ENCODE data around the gene SHB.

The SHB gene

GRCh38 chr9:38079461-38080031 lies 10.5 kb upstream of the SHB start:
- DNase-seq (ENCODE audit: low spot score) (peak; percentile 3), ATAC-seq (ENCODE audit: low read depth) (no peak)
- no peak overlapping the region for H3K27ac ChIP-seq (ENCODE audit: poor library complexity, severe bottlenecking)
- no peaks in the 10 kb centered on the region for H3K36me3 ChIP-seq (ENCODE audit: low read depth)
- no peaks in the 10 kb centered on the region for H3K27me3 ChIP-seq (ENCODE audit: insufficient read depth, poor library complexity, severe bottlenecking)
- no peaks in the 10 kb centered on the region for H3K9me3 ChIP-seq (ENCODE audit: severe bottlenecking)
- H3K4me1 ChIP-seq (ENCODE audit: insufficient read depth, poor library complexity, severe bottlenecking), result peaks cover 4% of the 10 kb centered on the region
- TF ChIP-seq CTCF (IDR thresholded peaks at IDR 0.05; ENCODE audit: poor library complexity, severe bottlenecking), result no peak
- H3K4me3 ChIP-seq (ENCODE audit: severe bottlenecking), result no peak overlapping the region

- peak; percentile 47 for DNase-seq (ENCODE audit: low spot score)
- peaks cover 16% of the 10 kb centered on the region for H3K4me1 ChIP-seq (ENCODE audit: insufficient read depth, poor library complexity, severe bottlenecking)
- ATAC-seq (ENCODE audit: low read depth), result no peak
Observed at GRCh38 chr9:38075272-38075671, 6.2 kb upstream of the SHB start.

GRCh38 chr9:38074441-38074961 lies 5.5 kb upstream of the SHB start:
- DNase-seq (ENCODE audit: low spot score), result peak; percentile 2
- Histone ChIP-seq H3K9me3 (ENCODE audit: severe bottlenecking) (no peaks in the 10 kb centered on the region), H3K4me1 (ENCODE audit: insufficient read depth, poor library complexity, severe bottlenecking) (peaks cover 20% of the 10 kb centered on the region), H3K36me3 (ENCODE audit: low read depth) (no peaks in the 10 kb centered on the region), H3K4me3 (ENCODE audit: severe bottlenecking) (no peak overlapping the region), H3K27ac (ENCODE audit: poor library complexity, severe bottlenecking) (peak overlapping the region; percentile 54), H3K27me3 (ENCODE audit: insufficient read depth, poor library complexity, severe bottlenecking) (no peaks in the 10 kb centered on the region)
- ATAC-seq (ENCODE audit: low read depth), result no peak
- no peak for TF ChIP-seq CTCF (IDR thresholded peaks at IDR 0.05; ENCODE audit: poor library complexity, severe bottlenecking)

More at GRCh38 chr9:38075272-38075671, 6.2 kb upstream of the SHB start:
- Histone ChIP-seq H3K36me3 (ENCODE audit: low read depth) (no peaks in the 10 kb centered on the region), H3K9me3 (ENCODE audit: severe bottlenecking) (no peaks in the 10 kb centered on the region), H3K27ac (ENCODE audit: poor library complexity, severe bottlenecking) (no peak overlapping the region), H3K4me3 (ENCODE audit: severe bottlenecking) (no peak overlapping the region), H3K27me3 (ENCODE audit: insufficient read depth, poor library complexity, severe bottlenecking) (no peaks in the 10 kb centered on the region)
- no peak for TF ChIP-seq CTCF (IDR thresholded peaks at IDR 0.05; ENCODE audit: poor library complexity, severe bottlenecking)

GRCh38 chr9:38073882-38074281 lies 4.9 kb upstream of the SHB start:
- Histone ChIP-seq H3K4me1 (ENCODE audit: insufficient read depth, poor library complexity, severe bottlenecking) (peaks cover 20% of the 10 kb centered on the region), H3K4me3 (ENCODE audit: severe bottlenecking) (no peak overlapping the region), H3K36me3 (ENCODE audit: low read depth) (no peaks in the 10 kb centered on the region), H3K9me3 (ENCODE audit: severe bottlenecking) (no peaks in the 10 kb centered on the region), H3K27ac (ENCODE audit: poor library complexity, severe bottlenecking) (peak overlapping the region; percentile 54), H3K27me3 (ENCODE audit: insufficient read depth, poor library complexity, severe bottlenecking) (no peaks in the 10 kb centered on the region)
- peak; percentile 15 for DNase-seq (ENCODE audit: low spot score)
- TF ChIP-seq CTCF (IDR thresholded peaks at IDR 0.05; ENCODE audit: poor library complexity, severe bottlenecking), result no peak
- ATAC-seq (ENCODE audit: low read depth), result 0 out of 3 replicates have a peak, but pooled peaks have one; percentile 21

- ATAC-seq (ENCODE audit: low read depth), result no peak
- no peaks in the 10 kb centered on the region for H3K27me3 ChIP-seq (ENCODE audit: insufficient read depth, poor library complexity, severe bottlenecking)
- no peak for DNase-seq (ENCODE audit: low spot score)
- TF ChIP-seq CTCF (IDR thresholded peaks at IDR 0.05; ENCODE audit: poor library complexity, severe bottlenecking), result no peak
- H3K9me3 ChIP-seq (ENCODE audit: severe bottlenecking), result no peaks in the 10 kb centered on the region
- no peaks in the 10 kb centered on the region for H3K36me3 ChIP-seq (ENCODE audit: low read depth)
- peaks cover 20% of the 10 kb centered on the region for H3K4me1 ChIP-seq (ENCODE audit: insufficient read depth, poor library complexity, severe bottlenecking)
- H3K27ac ChIP-seq (ENCODE audit: poor library complexity, severe bottlenecking), result no peak overlapping the region
- no peak overlapping the region for H3K4me3 ChIP-seq (ENCODE audit: severe bottlenecking)
Observed at GRCh38 chr9:38071470-38072134, 2.6 kb upstream of the SHB start.

Measured in RWPE2 (cell line).